IMR-90 (cell line): ENCODE data around the gene TOMM40. TPM values are rescaled to one million over a fixed set of nuclear protein-coding genes. Genes with fewer than 3 reads are reported as not detected.

Source experiments
- ATAC-seq: fragments of 200-7000 bp; cut with Tn5 transposase; 2 replicates; pipeline ENCODE4 v1.9.1; 2020; ENCODE audit warnings: low read depth, mild to moderate bottlenecking, moderate library complexity
- BruUV-seq: library from RNA; stranded (reverse); fragments of 400-500 nt; replicated peaks from 2 replicates; lab custom pipeline; 2021; lab: Mats Ljungman, UMichigan
- CTCF ChIA-PET: fragments of 300-600 bp; formaldehyde crosslinking; extraction: SDS; loops from one replicate; lab custom pipeline; 2021; ENCODE audit warnings: antibody characterized with exemption; lab: Yijun Ruan, JAX
- POLR2A ChIA-PET: fragments of 300-600 bp; sonication (Branson Sonifier 250); formaldehyde crosslinking; loops from one replicate; lab custom pipeline; 2022; ENCODE audit warnings: antibody characterized with exemption; ENCODE audit not compliant: unreplicated experiment; lab: Charles Lee
- DNase-seq: peaks from one replicate; pipeline ENCODE4 v3.0.0; 2013
- H2AFZ ChIP-seq: replicated peaks from 2 replicates; pipeline ENCODE3; 2013; ENCODE audit warnings: low read length, mild to moderate bottlenecking; ENCODE audit not compliant: poor library complexity
- H2AK5ac ChIP-seq: 2 replicates; pipeline ENCODE4 v1.6.1; 2013; ENCODE audit warnings: low read depth, low read length, inconsistent platforms
- H2AK9ac ChIP-seq: replicated peaks from 2 replicates; pipeline ENCODE3; 2013; ENCODE audit warnings: mild to moderate bottlenecking, low read depth, low read length, moderate library complexity; ENCODE audit not compliant: poor library complexity
- H2BK120ac ChIP-seq: 2 replicates; pipeline ENCODE4 v1.6.1; 2013; ENCODE audit warnings: low read depth, low read length, inconsistent platforms
- H2BK15ac ChIP-seq: 3 replicates; pipeline ENCODE4 v1.6.1; 2013; ENCODE audit warnings: low read depth, low read length, inconsistent platforms
- H2BK20ac ChIP-seq: 2 replicates; pipeline ENCODE4 v1.6.1; 2013; ENCODE audit warnings: low read depth, mild to moderate bottlenecking, inconsistent platforms, low read length, moderate library complexity
- H2BK5ac ChIP-seq: 2 replicates; pipeline ENCODE4 v1.6.1; 2013; ENCODE audit warnings: mild to moderate bottlenecking, low read depth, low read length, inconsistent platforms; ENCODE audit not compliant: poor library complexity, severe bottlenecking
- H3K14ac ChIP-seq: replicated peaks from 2 replicates; pipeline ENCODE4 v1.6.1; 2013; ENCODE audit warnings: low read depth, low read length, inconsistent platforms
- H3K18ac ChIP-seq: 2 replicates; pipeline ENCODE4 v1.6.1; 2013; ENCODE audit warnings: low read depth, low read length, control low read depth
- H3K23ac ChIP-seq: 2 replicates; pipeline ENCODE4 v1.6.1; 2013; ENCODE audit warnings: low read depth, low read length, inconsistent platforms
- H3K27ac ChIP-seq: 2 replicates; pipeline ENCODE4 v1.5.1; 2013; ENCODE audit warnings: mild to moderate bottlenecking, control low read depth, low read length; ENCODE audit not compliant: insufficient read depth
- H3K27me3 ChIP-seq: 2 replicates; pipeline ENCODE4 v1.6.1; 2013; ENCODE audit warnings: low read length; ENCODE audit not compliant: control insufficient read depth, insufficient read depth
- H3K36me3 ChIP-seq: 2 replicates; pipeline ENCODE4 v1.6.1; 2013; ENCODE audit warnings: low read length, mixed read lengths; ENCODE audit not compliant: control insufficient read depth, insufficient read depth
- H3K4ac ChIP-seq: 2 replicates; pipeline ENCODE4 v1.6.1; 2013; ENCODE audit warnings: low read depth, low read length, inconsistent platforms
- H3K4me1 ChIP-seq: 2 replicates; pipeline ENCODE4 v1.6.1; 2013; ENCODE audit warnings: low read length, mixed read lengths; ENCODE audit not compliant: control insufficient read depth, insufficient read depth
- H3K4me2 ChIP-seq: 2 replicates; pipeline ENCODE4 v1.6.1; 2013; ENCODE audit warnings: low read depth, mild to moderate bottlenecking, control low read depth, low read length, moderate library complexity
- H3K4me3 ChIP-seq: 2 replicates; pipeline ENCODE4 v1.5.1; 2013; ENCODE audit warnings: low read depth, mild to moderate bottlenecking, control low read depth, low read length, moderate library complexity; ENCODE audit not compliant: insufficient read depth
- H3K56ac ChIP-seq: 2 replicates; pipeline ENCODE4 v1.6.1; 2013; ENCODE audit warnings: low read length, inconsistent platforms; ENCODE audit not compliant: insufficient read depth; ENCODE audit errors: extremely low read depth
- H3K79me1 ChIP-seq, 2 experiments: 2 replicates each; pipeline ENCODE4 v1.6.1; 2013; ENCODE audit warnings: low read length in 2 of 2, inconsistent platforms in 1 of 2, low read depth in 1 of 2
- H3K9ac ChIP-seq: 2 replicates; pipeline ENCODE4 v1.6.1; 2013; ENCODE audit warnings: low read depth, low read length, control low read depth
- H3K9me1 ChIP-seq: 2 replicates; pipeline ENCODE4 v1.6.1; 2013; ENCODE audit warnings: low read length, inconsistent platforms; ENCODE audit not compliant: insufficient read depth
- H3K9me3 ChIP-seq: 2 replicates; pipeline ENCODE4 v1.6.1; 2013; ENCODE audit warnings: low read length; ENCODE audit not compliant: control insufficient read depth, insufficient read depth
- H4K20me1 ChIP-seq: 2 replicates; pipeline ENCODE4 v1.6.1; 2013; ENCODE audit warnings: low read length, inconsistent platforms; ENCODE audit not compliant: insufficient read depth
- H4K5ac ChIP-seq: 2 replicates; pipeline ENCODE4 v1.6.1; 2013; ENCODE audit warnings: mild to moderate bottlenecking, low read depth, low read length, control low read depth
- H4K8ac ChIP-seq, 2 experiments: 2 replicates each; pipeline ENCODE4 v1.6.1; 2013; ENCODE audit warnings: low read depth in 2 of 2, low read length in 2 of 2, control low read depth in 1 of 2, inconsistent platforms in 1 of 2
- H4K91ac ChIP-seq: 2 replicates; pipeline ENCODE4 v1.6.1; 2013; ENCODE audit warnings: low read depth, low read length, inconsistent platforms; ENCODE audit not compliant: insufficient read depth
- BHLHE40 ChIP-seq: fragments of 150-350 bp; IDR thresholded peaks from 2 replicates; pipeline ENCODE4 v1.6.1; 2016; ENCODE audit warnings: mild to moderate bottlenecking, low read depth, low read length
- CEBPB ChIP-seq: IDR thresholded peaks from 2 replicates; pipeline ENCODE4 v1.6.1; 2012; ENCODE audit warnings: low read depth, low read length, improper control_type of control experiment
- WGBS, 2 experiments: methylation state at CpG; one replicate each; pipeline versions ENCODE4 v1.1.5 to v1.1.7; 2013; ENCODE audit warnings: missing lambda C conversion rate in 2 of 2; ENCODE audit not compliant: insufficient read length in 1 of 2; ENCODE audit errors: extremely low coverage in 2 of 2; 5-methylcytosine and 5-hydroxymethylcytosine counted together
- dilution Hi-C: fragments of 300-500 bp; cut with HindIII; formaldehyde crosslinking; loops from one replicate; pipeline ENCODE4 v1.14.3; 2018; ENCODE audit warnings: low sequenced_read_pairs; ENCODE audit not compliant: unreplicated experiment
- in situ Hi-C: fragments of 300-500 bp; cut with MboI; formaldehyde crosslinking; loops from 3 replicates; pipeline ENCODE4 v1.14.3; 2019; ENCODE audit warnings: low sequenced_read_pairs, inconsistent platforms, mixed read lengths
- intact Hi-C: fragments of 100-400 bp; cut with micrococcal nuclease; formaldehyde crosslinking; loops from 2 replicates; pipeline ENCODE4 v1.10.0; 2022
- polyA plus RNA-seq, 3 experiments: library from polyadenylated mRNA; depleted of rRNA; stranded (reverse); fragments of >200 nt; gene quantifications; 2 replicates each; pipeline ENCODE4 v1.2.3, GENCODE V29; 2012; ENCODE audit warnings: low replicate concordance in 1 of 3
- total RNA-seq: library from RNA; depleted of rRNA; stranded (reverse); fragments of >200 nt; gene quantifications from 2 replicates; pipeline ENCODE4 v1.2.3, GENCODE V29; 2012

The TOMM40 gene
- total and polyA plus RNA-seq, 2 of the 4 experiments (the other 2 are of a cell fraction): 54.8 to 62.6 TPM

GRCh38 chr19:44939668-44940067, 48.6 kb downstream of the TOMM40 start:
- no peak overlapping the region for H3K4ac ChIP-seq
- H3K27me3 ChIP-seq: peaks cover 1% of the 10 kb centered on the region; the same call in 1 of the 2 replicates
- no peak overlapping the region for H2AK5ac ChIP-seq
- no peak overlapping the region for H3K9ac ChIP-seq
- 75% methylated on average over 3 of the region's 5 CpGs; no CpG with 5 or more reads in 1 of the 2 experiments for WGBS, 2 experiments
- no peak overlapping the region for H3K14ac ChIP-seq
- H3K23ac ChIP-seq: no peak overlapping the region
- in situ Hi-C loops (no loop called here), dilution Hi-C loops (no loop called here), intact Hi-C loops (no loop called here)
- H3K4me3 ChIP-seq: no peak overlapping the region
- no peak overlapping the region for H4K5ac ChIP-seq
- no peaks in the 10 kb centered on the region for H3K79me1 ChIP-seq
- DNase-seq (no peak), ATAC-seq (no peak)
- no peaks in the 10 kb centered on the region for H3K9me3 ChIP-seq
- H3K27ac ChIP-seq: no peak overlapping the region
- no peak overlapping the region for H2BK20ac ChIP-seq
- no TSS peak for BruUV-seq
- no peaks in the 10 kb centered on the region for H3K9me1 ChIP-seq
- no peak overlapping the region for H2BK120ac ChIP-seq
- no peak overlapping the region for H2BK5ac ChIP-seq
- H4K8ac ChIP-seq: no peak overlapping the region
- H3K4me2 ChIP-seq: no peak overlapping the region
- CTCF ChIA-PET: no interaction called here
- no peaks in the 10 kb centered on the region for H3K4me1 ChIP-seq
- no peak overlapping the region for H4K91ac ChIP-seq
- POLR2A ChIA-PET: no interaction called here
- no peak overlapping the region for H2AFZ ChIP-seq
- TF ChIP-seq CEBPB: peak; percentile 56
- no peak for TF ChIP-seq BHLHE40
- H3K18ac ChIP-seq: no peak overlapping the region
- H4K20me1 ChIP-seq: no peaks in the 10 kb centered on the region
- H2BK15ac ChIP-seq: no peak overlapping the region
- H3K56ac ChIP-seq: no peak overlapping the region
- no peak overlapping the region for H2AK9ac ChIP-seq
- no peaks in the 10 kb centered on the region for H3K36me3 ChIP-seq
